Keratinocyte (primary cell): Measurements from ENCODE around the gene SLC39A8. TPM values are rescaled to one million over a fixed set of nuclear protein-coding genes. Genes with fewer than 3 reads are reported as not detected.

ENCODE experiments used
- DNase-seq: peaks from one replicate; pipeline ENCODE4 v3.0.0-alpha.2; 2011; ENCODE audit warnings: low read depth, missing footprints, low spot score
- FAIRE-seq: peaks from 2 replicates; lab custom pipeline; 2011; peaks lifted over from hg19 to GRCh38; lab: Jason Lieb, UNC
- H2AFZ ChIP-seq: 2 replicates; pipeline ENCODE4 v1.6.0; 2012; ENCODE audit warnings: low read length, control low read depth, inconsistent platforms; ENCODE audit not compliant: control insufficient read depth
- H3K27ac ChIP-seq: 2 replicates; pipeline ENCODE4 v1.5.1; 2011; ENCODE audit warnings: low read length; ENCODE audit not compliant: control insufficient read depth, insufficient read depth
- H3K27me3 ChIP-seq: 3 replicates; pipeline ENCODE4 v1.6.0; 2011; ENCODE audit warnings: low read length; ENCODE audit not compliant: control insufficient read depth, insufficient read depth; ENCODE audit errors: extremely low read depth
- H3K36me3 ChIP-seq, 2 experiments: 2 replicates in 1 of 2; 3 replicates in 1 of 2; pipeline ENCODE4 v1.5.1; 2011; ENCODE audit warnings: low read length in 2 of 2, mild to moderate bottlenecking in 1 of 2; ENCODE audit not compliant: control insufficient read depth in 2 of 2, insufficient read depth in 2 of 2; ENCODE audit errors: extremely low read depth in 1 of 2
- H3K4me1 ChIP-seq: 3 replicates; pipeline ENCODE4 v1.5.1; 2011; ENCODE audit warnings: low read length; ENCODE audit not compliant: control insufficient read depth, insufficient read depth; ENCODE audit errors: extremely low read depth
- H3K4me2 ChIP-seq: 3 replicates; pipeline ENCODE4 v1.6.0; 2011; ENCODE audit warnings: low read depth, low read length; ENCODE audit not compliant: control insufficient read depth, insufficient read depth; ENCODE audit errors: extremely low read depth
- H3K4me3 ChIP-seq, 3 experiments: fragments of 200-600 bp in 1 of 3; sonication (generic) in 1 of 3; 2 replicates in 2 of 3; 3 replicates in 1 of 3; pipeline ENCODE4 v1.5.1; 2011 to 2016; ENCODE audit warnings: low read length in 3 of 3, mild to moderate bottlenecking in 3 of 3, control low read depth in 2 of 3, inconsistent platforms in 1 of 3, low read depth in 1 of 3, mixed read lengths in 1 of 3, mixed run types in 1 of 3, moderate library complexity in 1 of 3; ENCODE audit not compliant: control insufficient read depth in 2 of 3, insufficient read depth in 2 of 3; ENCODE audit errors: extremely low read depth in 1 of 3
- H3K79me2 ChIP-seq: 2 replicates; pipeline ENCODE4 v1.6.0; 2012; ENCODE audit warnings: low read length; ENCODE audit not compliant: control insufficient read depth, insufficient read depth
- H3K9ac ChIP-seq: 3 replicates; pipeline ENCODE4 v1.6.0; 2011; ENCODE audit warnings: low read length; ENCODE audit not compliant: control insufficient read depth, insufficient read depth; ENCODE audit errors: extremely low read depth
- H3K9me1 ChIP-seq: 3 replicates; pipeline ENCODE4 v1.6.0; 2011; ENCODE audit warnings: low read length; ENCODE audit not compliant: control insufficient read depth, insufficient read depth; ENCODE audit errors: extremely low read depth
- H3K9me3 ChIP-seq: 2 replicates; pipeline ENCODE4 v1.5.1; 2012; ENCODE audit warnings: low read depth, low read length; ENCODE audit not compliant: control insufficient read depth
- H4K20me1 ChIP-seq: 3 replicates; pipeline ENCODE4 v1.6.0; 2011; ENCODE audit warnings: low read length; ENCODE audit not compliant: control insufficient read depth, insufficient read depth; ENCODE audit errors: extremely low read depth
- EZH2 ChIP-seq: IDR thresholded peaks from one replicate; pipeline ENCODE4 v1.6.1; 2012; ENCODE audit warnings: inconsistent platforms, mild to moderate bottlenecking, low read length, moderate library complexity
- dilution Hi-C: fragments of 300-500 bp; cut with MboI; formaldehyde crosslinking; loops from one replicate; pipeline ENCODE4 v1.7.0; 2020; ENCODE audit warnings: low sequenced_read_pairs; ENCODE audit not compliant: extremely low pct_ligation_motif_present
- polyA plus RNA-seq, 5 experiments: library from polyadenylated mRNA; depleted of rRNA in 3 of 5; stranded (reverse) in 3 of 5; stranded (forward) in 1 of 5; unstranded in 1 of 5; fragments of >200 nt; gene quantifications; 1 replicate in 1 of 5; 2 replicates in 3 of 5; 3 replicates in 1 of 5; pipeline versions ENCODE4 v1.2.1 to v1.2.3, GENCODE V29; 2011 to 2012; ENCODE audit warnings: missing spikeins in 2 of 5, low read depth in 1 of 5, low replicate concordance in 1 of 5
- TF ChIP-seq, protein P1 (sequence below), 3 experiments: IDR thresholded peaks in 1 of 3; conservative IDR thresholded peaks in 1 of 3; optimal IDR thresholded peaks in 1 of 3; 2 replicates in 2 of 3; 3 replicates in 1 of 3; pipeline versions ENCODE3 to v1.5.1; 2011; ENCODE audit warnings: low read length in 3 of 3, mild to moderate bottlenecking in 3 of 3, moderate library complexity in 2 of 3, control low read depth in 1 of 3, inconsistent platforms in 1 of 3; ENCODE audit not compliant: insufficient read depth in 2 of 3; ENCODE audit errors: extremely low read depth in 1 of 3

SLC39A8 gene
- polyA plus RNA-seq, 1 donor (not counting 4 experiments of a cell fraction or from before 2014, with no cell fraction given) = 7.5 TPM

DNA sequence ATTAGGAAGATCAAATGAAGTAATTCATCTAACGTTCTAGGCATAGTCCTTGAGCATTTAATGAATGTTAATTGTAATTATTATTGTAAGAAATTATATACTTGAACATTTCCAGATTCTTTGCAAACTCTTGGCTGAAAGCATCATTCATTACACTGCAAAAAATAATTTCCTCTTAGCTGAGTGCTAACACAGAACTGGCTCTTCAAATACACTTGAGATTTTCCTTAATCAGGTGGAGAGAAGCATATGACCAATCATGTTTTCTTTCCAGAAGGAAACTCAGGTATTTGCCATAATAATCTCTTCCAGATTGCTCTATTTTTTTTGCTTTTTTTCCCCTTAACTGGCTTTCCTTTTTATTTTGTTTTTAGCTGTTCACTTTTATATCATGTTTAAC lies 42.5 kb downstream of the SLC39A8 start:
- DNase-seq (no peak), FAIRE-seq (no peak)
- Histone ChIP-seq H3K36me3 (no peaks in the 10 kb centered on the region), H3K79me2 (no peaks in the 10 kb centered on the region), H3K9ac (no peak overlapping the region), H3K4me3 (no peak overlapping the region), H3K4me2 (no peak overlapping the region), H3K4me1 (no peaks in the 10 kb centered on the region), H3K27ac (no peak overlapping the region), H3K9me1 (no peaks in the 10 kb centered on the region), H2AFZ (no peak overlapping the region), H4K20me1 (no peaks in the 10 kb centered on the region), H3K27me3 (no peaks in the 10 kb centered on the region), H3K9me3 (no peaks in the 10 kb centered on the region)
- dilution Hi-C loops = no loop called here
- TF ChIP-seq EZH2 = no peak
- TF ChIP-seq, protein P1, sequence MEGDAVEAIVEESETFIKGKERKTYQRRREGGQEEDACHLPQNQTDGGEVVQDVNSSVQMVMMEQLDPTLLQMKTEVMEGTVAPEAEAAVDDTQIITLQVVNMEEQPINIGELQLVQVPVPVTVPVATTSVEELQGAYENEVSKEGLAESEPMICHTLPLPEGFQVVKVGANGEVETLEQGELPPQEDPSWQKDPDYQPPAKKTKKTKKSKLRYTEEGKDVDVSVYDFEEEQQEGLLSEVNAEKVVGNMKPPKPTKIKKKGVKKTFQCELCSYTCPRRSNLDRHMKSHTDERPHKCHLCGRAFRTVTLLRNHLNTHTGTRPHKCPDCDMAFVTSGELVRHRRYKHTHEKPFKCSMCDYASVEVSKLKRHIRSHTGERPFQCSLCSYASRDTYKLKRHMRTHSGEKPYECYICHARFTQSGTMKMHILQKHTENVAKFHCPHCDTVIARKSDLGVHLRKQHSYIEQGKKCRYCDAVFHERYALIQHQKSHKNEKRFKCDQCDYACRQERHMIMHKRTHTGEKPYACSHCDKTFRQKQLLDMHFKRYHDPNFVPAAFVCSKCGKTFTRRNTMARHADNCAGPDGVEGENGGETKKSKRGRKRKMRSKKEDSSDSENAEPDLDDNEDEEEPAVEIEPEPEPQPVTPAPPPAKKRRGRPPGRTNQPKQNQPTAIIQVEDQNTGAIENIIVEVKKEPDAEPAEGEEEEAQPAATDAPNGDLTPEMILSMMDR (optimal IDR thresholded peaks at IDR 0.05 in 1 of 3, IDR thresholded peaks at IDR 0.05 in 1 of 3, conservative IDR thresholded peaks at IDR 0.05 in 1 of 3; ENCODE audit: extremely low read depth in 1 of 3, insufficient read depth in 2 of 3, low read length in 3 of 3) = no peak

DNA sequence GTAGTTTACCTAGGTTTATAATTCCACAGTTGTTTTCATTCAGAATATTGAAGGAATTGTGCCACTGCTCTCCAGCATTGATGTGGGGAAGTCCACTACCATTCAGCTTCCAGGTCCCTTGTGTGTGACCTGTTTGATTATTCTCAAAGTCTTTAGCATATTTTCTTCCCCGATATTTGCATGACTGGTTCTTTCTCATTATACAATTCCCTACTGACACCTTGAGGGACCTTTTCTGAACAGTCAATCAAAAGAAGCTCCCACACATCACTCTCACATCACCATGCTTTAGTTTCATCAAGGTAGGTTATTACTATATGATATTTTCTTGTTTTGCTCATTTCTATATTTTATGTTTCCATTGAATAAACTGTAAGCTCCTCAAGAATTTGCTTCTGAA lies 44.1 kb downstream of the SLC39A8 start:
- H3K4me3 ChIP-seq = no peak overlapping the region
- H3K27ac ChIP-seq = no peak overlapping the region
- DNase-seq (no peak), FAIRE-seq (no peak)
- H3K9ac ChIP-seq = no peak overlapping the region
- H2AFZ ChIP-seq = no peak overlapping the region
- H3K79me2 ChIP-seq = no peaks in the 10 kb centered on the region
- no peaks in the 10 kb centered on the region for H3K36me3 ChIP-seq
- H3K9me1 ChIP-seq = no peaks in the 10 kb centered on the region
- no peak for TF ChIP-seq EZH2
- TF ChIP-seq, protein P1 (optimal IDR thresholded peaks at IDR 0.05 in 1 of 3, IDR thresholded peaks at IDR 0.05 in 1 of 3, conservative IDR thresholded peaks at IDR 0.05 in 1 of 3; ENCODE audit: extremely low read depth in 1 of 3, insufficient read depth in 2 of 3, low read length in 3 of 3) = no peak
- no peaks in the 10 kb centered on the region for H3K4me1 ChIP-seq
- H3K9me3 ChIP-seq = no peaks in the 10 kb centered on the region
- dilution Hi-C loops = no loop called here
- H3K4me2 ChIP-seq = no peak overlapping the region
- H3K27me3 ChIP-seq = no peaks in the 10 kb centered on the region
- H4K20me1 ChIP-seq = no peaks in the 10 kb centered on the region
